NCI-H1694 treated with DMSO at 0.1 percent for 48 hours (cell line): ENCODE measurements around the gene WDR76.

Experiments used
- DNase-seq: peaks from one replicate; lab custom pipeline; 2025; lab: John Stamatoyannopoulos, UW

WDR76 gene

GRCh38 chr15:43878446-43878845, 51.6 kb downstream of the WDR76 start:
- DNase-seq = no peak

- DNase-seq = no peak
Measured at GRCh38 chr15:43879386-43880355, 52.9 kb downstream of the WDR76 start.

- DNase-seq = no peak
Measured at GRCh38 chr15:43880406-43881194, 53.8 kb downstream of the WDR76 start.

- no peak for DNase-seq
Measured at GRCh38 chr15:43881245-43881644, 54.4 kb downstream of the WDR76 start.

- no peak for DNase-seq
Measured at GRCh38 chr15:43881944-43882343, 55.1 kb downstream of the WDR76 start.

- DNase-seq = no peak
Measured at GRCh38 chr15:43883571-43883970, 56.8 kb downstream of the WDR76 start.

- no peak for DNase-seq
Measured at GRCh38 chr15:43886558-43886957, 59.8 kb downstream of the WDR76 start.

GRCh38 chr15:43887901-43888300, 61.1 kb downstream of the WDR76 start:
- DNase-seq = no peak

GRCh38 chr15:43889042-43889441, 62.2 kb downstream of the WDR76 start:
- no peak for DNase-seq

- no peak for DNase-seq
Measured at GRCh38 chr15:43893956-43894355, 67.2 kb downstream of the WDR76 start.

GRCh38 chr15:43895586-43895985, 68.8 kb downstream of the WDR76 start:
- DNase-seq = no peak

GRCh38 chr15:43896543-43896942, 69.7 kb downstream of the WDR76 start:
- DNase-seq = no peak

- DNase-seq = no peak
Measured at GRCh38 chr15:43898891-43899290, 72.1 kb downstream of the WDR76 start.

- no peak for DNase-seq
Measured at GRCh38 chr15:43899928-43900327, 73.1 kb downstream of the WDR76 start.

GRCh38 chr15:43900996-43901395, 74.2 kb downstream of the WDR76 start:
- DNase-seq = no peak

GRCh38 chr15:43901495-43901894, 74.7 kb downstream of the WDR76 start:
- DNase-seq = no peak

- DNase-seq = peak; percentile 39
Measured at GRCh38 chr15:43903864-43904290, 77.1 kb downstream of the WDR76 start.

GRCh38 chr15:43905755-43906154, 79.0 kb downstream of the WDR76 start:
- DNase-seq = no peak

GRCh38 chr15:43908516-43909050, 81.8 kb downstream of the WDR76 start:
- DNase-seq = no peak

- DNase-seq = no peak
Measured at GRCh38 chr15:43911235-43911781, 84.5 kb downstream of the WDR76 start.

GRCh38 chr15:43912208-43912607, 85.4 kb downstream of the WDR76 start:
- no peak for DNase-seq

GRCh38 chr15:43913026-43913780, 86.4 kb downstream of the WDR76 start:
- no peak for DNase-seq
